Left lung (tissue), 14 donors: ENCODE measurements around the gene SDK1. TPM values are rescaled to one million over a fixed set of nuclear protein-coding genes. Genes with fewer than 3 reads are reported as not detected.

Experiments
- ATAC-seq: fragments of 200-7000 bp; cut with Tn5 transposase; one replicate; pipeline ENCODE4 v1.9.1; 2020; ENCODE audit warnings: moderate library complexity
- DNase-seq, 4 donors: peaks; one replicate each; pipeline ENCODE4 v3.0.0-alpha.2; 2013 to 2020
- H3K27ac ChIP-seq, 2 donors: fragments of 200-600 bp; sonication (generic) in 1 of 2; one replicate each; pipeline versions ENCODE4 v1.5.0 to v1.8.0; 2020 to 2021
- H3K27me3 ChIP-seq, 2 donors: fragments of 200-600 bp; sonication (generic) in 1 of 2; one replicate each; pipeline versions ENCODE4 v1.5.0 to v1.8.0; 2020 to 2021
- H3K36me3 ChIP-seq, 2 donors: fragments of 200-600 bp; sonication (generic) in 1 of 2; one replicate each; pipeline versions ENCODE4 v1.5.0 to v1.8.0; 2020 to 2021
- H3K4me1 ChIP-seq, 2 donors: fragments of 200-600 bp; one replicate each; pipeline ENCODE4 v1.8.0; 2021
- H3K4me3 ChIP-seq, 2 donors: fragments of 200-600 bp; sonication (generic) in 1 of 2; one replicate each; pipeline versions ENCODE4 v1.5.0 to v1.8.0; 2020 to 2021; ENCODE audit warnings: mild to moderate bottlenecking in 1 of 2
- H3K9me3 ChIP-seq, 2 donors: fragments of 200-600 bp; sonication (generic) in 1 of 2; one replicate each; pipeline versions ENCODE4 v1.5.0 to v1.8.0; 2020 to 2021
- CTCF ChIP-seq, 2 donors: fragments of 200-600 bp; sonication (generic) in 1 of 2; IDR thresholded peaks; one replicate each; pipeline versions ENCODE4 v1.5.0 to v1.8.0; 2021; ENCODE audit warnings: antibody characterized with exemption in 2 of 2
- intact Hi-C, 2 donors: fragments of 100-400 bp; cut with DNase I; formaldehyde crosslinking; loops; one replicate each; pipeline versions ENCODE4 v1.11.2 to v1.14.2; 2022
- long read RNA-seq, 12 donors: library from polyadenylated mRNA in 2 of 12; unstranded in 2 of 12; transcript quantifications; one replicate each; pipeline ENCODE4 v2.0.0 and lab custom pipeline, GENCODE V29; 2019 to 2026
- polyA plus RNA-seq, 6 donors: library from polyadenylated mRNA; unstranded; fragments of 120-200 nt; gene quantifications; one replicate each; pipeline ENCODE4 v1.2.1, GENCODE V29; 2013; ENCODE audit not compliant: insufficient read length in 6 of 6
- total RNA-seq, 2 donors: library from RNA; stranded (reverse); fragmentation: NEBNext Ultra II Directional; extraction: Animal tissue kit (Norgen Biotek cat#: 25700); gene quantifications; one replicate each; pipeline ENCODE4 v1.2.1, GENCODE V29; 2021
- donor health status: DM: no; HTN: yes; CAD: no.
- donor health status: DM: no; HTN: no; CAD: no.

Gene SDK1
- total RNA-seq (10 to 100 TPM in 1 of 2 donors, 1 to 10 TPM in 1; 5.5 to 13.5 TPM), polyA plus RNA-seq (10 to 100 TPM in 5 of 6 donors, 1 to 10 TPM in 1; 9.8 to 17.6 (median 13.8) TPM)
- long read RNA-seq, donor 1 = 0 reads
- long read RNA-seq, donor 2, partial matches to known transcripts = 10 of 10 reads
- long read RNA-seq, donor 2, other reads (novel, unspliced or antisense) = 0 of 10 reads
- long read RNA-seq, donor 3 = 0 reads
- long read RNA-seq, donor 4, partial matches to known transcripts = 1 of 1 reads
- long read RNA-seq, donor 4, other reads (novel, unspliced or antisense) = 0 of 1 reads
- long read RNA-seq, donor 5 = 0 reads
- long read RNA-seq, donor 6, partial matches to known transcripts = 0 of 1 reads
- long read RNA-seq, donor 6, other reads (novel, unspliced or antisense) = 0 of 1 reads
- long read RNA-seq, donor 7 = 0 reads
- long read RNA-seq, donor 8 = 0 reads
- long read RNA-seq, donor 9 = 0 reads
- long read RNA-seq, donor 10 = 0 reads
- long read RNA-seq, donor 11 = 0 reads
- long read RNA-seq, donor 12 = 0 reads

- Histone ChIP-seq H3K4me3 (peak within 1 kb of the TSS; percentile 37 to 42), H3K27ac (no peak within 1 kb of the TSS), H3K36me3 (no peaks in the 10 kb centered on the region), H3K27me3 (peaks cover 0 to 59% of the 10 kb centered on the region in 2 donors), H3K9me3 (no peaks in the 10 kb centered on the region), H3K4me1 (peaks cover 0 to 16% of the 10 kb centered on the region in 2 donors)
- DNase-seq (peak; percentile 89 to 94 (median 92)), ATAC-seq (peak; percentile 99)
- peak; percentile 91 to 97 for TF ChIP-seq CTCF (IDR thresholded peaks at IDR 0.05)
- intact Hi-C loops = no loop called here
Observed at GRCh38 chr7:3300651-3301448, at the start of gene SDK1. Gene SDK1 (plus strand): TSS chr7:3301252. CDS start chr7:3301587, 335 bp downstream.

- DNase-seq (no peak), ATAC-seq (no peak)
- H3K36me3 ChIP-seq = no peaks in the 10 kb centered on the region
- no peak overlapping the region for H3K4me3 ChIP-seq
- H3K4me1 ChIP-seq = no peaks in the 10 kb centered on the region
- no peaks in the 10 kb centered on the region for H3K27me3 ChIP-seq
- no peak overlapping the region for H3K27ac ChIP-seq
- intact Hi-C loops = no loop called here
- no peaks in the 10 kb centered on the region for H3K9me3 ChIP-seq
- TF ChIP-seq CTCF (IDR thresholded peaks at IDR 0.05) = no peak
Observed at GRCh38 chr7:3254718-3255117, 46.3 kb upstream of the SDK1 start.

GRCh38 chr7:3259711-3260400, 41.2 kb upstream of the SDK1 start:
- no peak for DNase-seq
- intact Hi-C loops = no loop called here
- H3K27ac ChIP-seq = peak overlapping the region in 1 of 2 donors; percentile 51
- H3K9me3 ChIP-seq = no peaks in the 10 kb centered on the region
- TF ChIP-seq CTCF (IDR thresholded peaks at IDR 0.05) = no peak
- no peaks in the 10 kb centered on the region for H3K27me3 ChIP-seq
- H3K36me3 ChIP-seq = no peaks in the 10 kb centered on the region
- ATAC-seq = peak; percentile 22
- peak overlapping the region; percentile 16 to 25 for H3K4me3 ChIP-seq
- no peaks in the 10 kb centered on the region for H3K4me1 ChIP-seq

- ATAC-seq = peak; percentile 73
- intact Hi-C loops = no loop called here
- H3K4me1 ChIP-seq = no peaks in the 10 kb centered on the region
- DNase-seq = peak in 1 of 4 donors; percentile 48
- no peaks in the 10 kb centered on the region for H3K36me3 ChIP-seq
- H3K27me3 ChIP-seq = peaks cover 0 to 3% of the 10 kb centered on the region in 2 donors
- peak overlapping the region in 1 of 2 donors; percentile 51 for H3K27ac ChIP-seq
- no peaks in the 10 kb centered on the region for H3K9me3 ChIP-seq
- TF ChIP-seq CTCF (IDR thresholded peaks at IDR 0.05) = no peak
- H3K4me3 ChIP-seq = peak overlapping the region; percentile 16 to 25
Observed at GRCh38 chr7:3260401-3260715, 40.7 kb upstream of the SDK1 start.
